ENCODE data around the gene ARHGEF25.
"Not testable (repeated sequence)": the region's sequence is repeated elsewhere in the genome, so short reads cannot be mapped to it uniquely, and the experiment has no call there.

The ARHGEF25 gene

GRCh38 chr12:57606399-57606798 is 4.8 kb upstream of the ARHGEF25 start:
- intact Hi-C loops (cut with DNase I) = no loop called here
- DNase-seq = no peak

DNA sequence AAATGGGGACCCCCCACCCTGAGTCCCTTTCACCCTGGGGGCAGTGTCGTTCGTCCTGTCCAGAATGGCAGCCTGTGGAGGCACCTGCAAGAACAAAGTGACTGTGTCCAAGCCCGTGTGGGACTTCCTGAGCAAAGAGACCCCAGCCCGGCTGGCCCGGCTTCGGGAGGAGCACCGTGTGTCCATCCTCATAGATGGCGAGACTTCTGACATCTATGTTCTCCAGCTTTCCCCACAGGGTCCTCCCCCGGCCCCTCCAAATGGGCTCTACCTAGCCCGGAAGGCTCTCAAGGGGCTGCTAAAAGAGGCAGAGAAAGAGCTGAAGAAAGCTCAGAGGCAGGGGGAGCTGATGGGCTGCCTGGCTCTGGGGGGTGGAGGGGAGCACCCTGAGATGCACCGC is 4.4 kb upstream of the ARHGEF25 start:
- peak in 1 of 10 donors; percentile 82 for DNase-seq
- intact Hi-C loops (cut with DNase I) = no loop called here

- intact Hi-C loops (cut with DNase I) = no loop called here
- DNase-seq = peak in 1 of 10 donors; percentile 38
Measured at GRCh38 chr12:57607958-57608663, 3.1 kb upstream of the ARHGEF25 start.

GRCh38 chr12:57609101-57609780 is 2.0 kb upstream of the ARHGEF25 start:
- DNase-seq = peak in 1 of 10 donors; percentile 37
- intact Hi-C loops (cut with DNase I) = no loop called here

DNA sequence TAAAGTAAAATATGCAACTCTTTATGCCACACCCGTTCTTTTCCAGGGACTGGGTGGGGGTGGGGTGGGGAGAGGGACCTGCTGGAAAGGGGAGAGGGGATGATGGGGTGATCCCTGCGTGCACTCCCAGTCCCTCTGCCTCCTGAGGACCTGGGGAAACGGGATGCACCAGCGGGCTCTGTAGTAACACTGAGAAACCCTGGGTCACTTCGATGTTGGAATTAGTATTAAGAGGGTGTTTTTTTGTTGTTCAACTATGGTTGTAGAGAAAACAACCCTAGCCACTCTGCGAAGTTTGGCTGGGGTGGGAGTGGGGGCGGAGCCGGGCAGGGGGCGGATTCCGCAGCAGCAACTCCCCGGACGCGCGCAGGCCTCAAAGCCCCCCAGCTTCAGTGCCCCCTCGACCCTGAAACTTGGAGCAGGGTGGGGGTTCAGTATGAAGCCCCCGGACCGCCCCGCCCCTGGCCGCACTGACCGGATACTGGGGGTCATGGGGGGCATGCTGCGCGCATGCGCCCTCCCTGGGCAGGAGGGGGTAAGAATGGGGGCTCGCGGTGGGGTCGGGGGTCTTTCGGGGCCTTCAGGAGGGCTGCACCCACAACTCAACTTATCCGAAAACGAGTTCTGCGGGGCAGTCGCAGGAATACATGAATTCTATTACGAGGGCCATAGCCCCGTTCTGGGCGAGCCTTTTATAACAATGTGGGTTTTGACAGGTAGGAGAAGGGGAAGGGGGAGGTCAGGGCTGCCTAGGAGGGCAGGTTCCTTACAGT is 1.3 kb upstream of the ARHGEF25 start:
- peak in 1 of 10 donors; percentile 59 for DNase-seq
- intact Hi-C loops (cut with DNase I) = no loop called here

- intact Hi-C loops (cut with DNase I) = no loop called here
- peak in 1 of 10 donors; percentile 73 for DNase-seq
Measured at GRCh38 chr12:57610554-57611107, 604 bp upstream of the ARHGEF25 start.

GRCh38 chr12:57611827-57612710 is 834 bp downstream of the ARHGEF25 start:
- intact Hi-C loops (cut with DNase I) = no loop called here
- DNase-seq = peak in 2 of 10 donors; percentile 29 to 89

GRCh38 chr12:57612711-57613426 is 1.6 kb downstream of the ARHGEF25 start:
- intact Hi-C loops (cut with DNase I) = no loop called here
- DNase-seq = peak in 1 of 10 donors; percentile 68

GRCh38 chr12:57613427-57614109 is 2.3 kb downstream of the ARHGEF25 start:
- intact Hi-C loops (cut with DNase I) = no loop called here
- DNase-seq = peak in 1 of 10 donors; percentile 14

DNA sequence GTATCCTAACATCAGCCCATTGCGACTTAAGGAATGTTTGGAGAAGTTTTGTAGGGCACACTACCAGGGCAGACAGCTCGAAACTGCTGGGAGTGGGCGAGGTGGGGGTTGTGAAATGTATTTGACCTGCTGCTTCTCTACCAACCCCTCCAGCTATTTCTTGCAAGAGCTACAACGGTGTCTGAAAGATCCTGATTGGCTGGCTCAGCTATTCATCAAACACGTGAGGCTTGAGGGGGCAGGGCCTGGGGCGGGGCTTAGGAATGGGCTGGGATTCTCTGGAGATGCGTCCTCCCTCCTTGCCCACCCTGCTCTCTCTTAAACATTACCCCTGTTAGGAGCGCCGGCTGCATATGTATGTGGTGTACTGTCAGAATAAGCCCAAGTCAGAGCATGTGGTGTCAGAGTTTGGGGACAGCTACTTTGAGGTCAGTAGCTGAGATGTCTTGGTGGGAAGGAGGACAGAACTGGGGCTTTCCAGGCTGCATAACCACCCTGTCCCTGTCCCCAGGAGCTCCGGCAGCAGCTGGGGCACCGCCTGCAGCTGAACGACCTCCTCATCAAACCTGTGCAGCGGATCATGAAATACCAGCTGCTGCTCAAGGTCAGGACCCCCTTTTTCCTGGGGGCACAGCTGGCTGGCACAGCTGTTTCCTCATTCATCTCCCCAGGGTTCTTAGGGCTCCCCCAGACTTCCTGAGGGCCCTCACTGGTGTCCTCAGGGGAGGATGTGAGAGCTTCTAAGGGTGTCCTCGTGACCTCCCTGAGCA is 3.1 kb downstream of the ARHGEF25 start:
- intact Hi-C loops (cut with DNase I) = no loop called here
- peak in 3 of 10 donors; percentile 53 to 89 (median 85) for DNase-seq

GRCh38 chr12:57614948-57615500 is 3.8 kb downstream of the ARHGEF25 start:
- intact Hi-C loops (cut with DNase I) = no loop called here
- DNase-seq = peak in 1 of 10 donors; percentile 40

- intact Hi-C loops (cut with DNase I) = no loop called here
- no peak for DNase-seq
Measured at GRCh38 chr12:57615637-57616036, 4.4 kb downstream of the ARHGEF25 start.

DNA sequence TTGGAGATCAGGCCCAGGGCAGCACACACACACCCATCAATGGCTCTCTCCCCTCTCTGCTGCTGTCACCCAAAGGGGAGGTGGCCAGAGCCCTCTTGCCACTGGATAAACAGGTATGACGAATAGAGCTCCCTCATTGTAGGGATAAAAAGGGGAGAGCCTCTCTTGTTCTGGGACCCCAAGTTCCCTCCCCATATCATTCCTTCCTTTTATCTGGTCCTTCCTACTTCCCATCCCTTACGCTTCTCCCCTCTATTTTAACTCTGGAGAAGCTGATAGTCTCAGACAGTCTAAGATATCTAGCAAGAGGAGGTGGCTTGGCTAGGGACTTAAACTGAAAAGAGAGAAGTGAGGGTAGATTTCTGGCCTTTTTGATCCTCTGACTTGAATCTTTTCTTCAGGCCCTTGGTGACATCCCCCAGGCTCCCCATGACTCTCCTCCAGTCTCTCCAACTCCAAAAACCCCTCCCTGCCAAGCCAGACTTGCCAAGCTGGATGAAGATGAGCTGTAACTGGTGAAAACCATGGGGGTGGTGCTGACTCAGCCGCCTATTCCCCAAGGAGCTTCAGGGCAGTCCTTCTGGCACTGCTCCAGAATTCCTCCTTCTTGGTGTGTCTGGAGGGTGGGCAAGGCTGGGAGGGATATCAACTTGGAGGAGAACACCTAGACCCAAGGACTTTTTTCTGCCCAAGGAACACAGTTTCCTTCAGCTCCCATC is 5.3 kb downstream of the ARHGEF25 start:
- intact Hi-C loops (cut with DNase I) = no loop called here
- peak in 2 of 10 donors; percentile 48 to 89 for DNase-seq

GRCh38 chr12:57617942-57618341 is 6.7 kb downstream of the ARHGEF25 start:
- intact Hi-C loops (cut with DNase I) = no loop called here
- no peak for DNase-seq

DNA sequence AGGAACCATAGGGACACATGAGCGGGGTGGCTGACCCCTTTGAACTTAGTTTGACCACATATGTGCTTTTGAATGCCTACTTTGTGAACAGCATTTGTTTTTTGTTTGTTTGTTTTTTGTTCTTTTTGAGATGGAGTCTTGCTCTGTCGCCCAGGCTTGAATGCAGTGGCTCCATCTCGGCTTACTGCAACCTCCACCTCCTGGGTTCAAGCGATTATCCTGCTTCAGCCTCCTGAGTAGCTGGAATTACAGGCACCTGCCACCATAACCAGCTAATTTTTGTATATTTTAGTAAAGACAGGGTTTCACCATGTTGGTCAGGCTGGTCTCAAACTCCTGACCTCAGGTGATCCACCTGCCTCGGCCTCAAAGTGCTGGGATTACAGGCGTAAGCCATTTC is 7.2 kb downstream of the ARHGEF25 start:
- DNase-seq; intact Hi-C loops (cut with DNase I): not testable (repeated sequence)

DNA sequence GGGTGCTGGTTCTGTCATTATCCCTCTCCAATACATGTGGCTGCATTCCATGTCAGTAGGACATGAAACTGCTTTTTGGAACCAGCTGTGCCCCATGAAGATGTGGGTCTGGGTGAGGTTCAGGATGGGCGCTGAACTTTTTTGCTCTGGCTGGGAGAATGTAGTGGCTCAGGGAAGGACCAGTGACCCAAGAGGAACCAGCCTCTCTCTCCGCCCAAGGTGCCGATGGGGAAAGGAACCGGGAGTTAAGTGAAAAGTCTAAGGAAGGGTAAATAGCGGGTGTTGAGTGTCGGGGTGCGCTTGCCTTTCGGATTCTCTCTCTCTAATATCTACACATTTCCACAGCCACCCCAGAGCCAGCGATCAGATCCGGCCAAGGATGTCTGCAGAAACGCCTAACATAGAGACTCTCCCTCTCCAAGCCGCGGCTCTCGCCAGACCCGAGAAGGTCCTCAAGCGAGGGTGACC is 7.8 kb downstream of the ARHGEF25 start:
- DNase-seq = no peak
- intact Hi-C loops (cut with DNase I) = no loop called here
